Stimulated activated CD8-positive, alpha-beta memory T cell treated with anti-CD3 and anti-CD28 coated beads, Interleukin-4, amount 100 ng/mL, for 24 hours (primary cell): ENCODE results near the gene DUS1L.

Experiments used
- DNase-seq: peaks from one replicate; pipeline ENCODE4 v3.0.0-alpha.2; 2020; ENCODE audit warnings: low read depth

The DUS1L gene

GRCh38 chr17:82076018-82076784 lies 10.6 kb upstream of the DUS1L start:
- DNase-seq, result no peak

- DNase-seq, result no peak
Observed at GRCh38 chr17:82073446-82073845, 7.8 kb upstream of the DUS1L start.

- no peak for DNase-seq
Observed at GRCh38 chr17:82072827-82073226, 7.2 kb upstream of the DUS1L start.

GRCh38 chr17:82070611-82071010 lies 5.0 kb upstream of the DUS1L start:
- no peak for DNase-seq

- no peak for DNase-seq
Observed at GRCh38 chr17:82065193-82065637, 389 bp downstream of the DUS1L start.

GRCh38 chr17:82064433-82065192 lies 991 bp downstream of the DUS1L start:
- DNase-seq, result no peak

- DNase-seq, result no peak
Observed at GRCh38 chr17:82063424-82064415, 1.9 kb downstream of the DUS1L start.

GRCh38 chr17:82062984-82063368 lies 2.6 kb downstream of the DUS1L start:
- no peak for DNase-seq

GRCh38 chr17:82062076-82062983 lies 3.3 kb downstream of the DUS1L start:
- no peak for DNase-seq

- DNase-seq, result no peak
Observed at GRCh38 chr17:82061047-82061925, 4.3 kb downstream of the DUS1L start.

- DNase-seq, result no peak
Observed at GRCh38 chr17:82060614-82061013, 5.0 kb downstream of the DUS1L start.

- no peak for DNase-seq
Observed at GRCh38 chr17:82060001-82060380, 5.6 kb downstream of the DUS1L start.

- no peak for DNase-seq
Observed at GRCh38 chr17:82059272-82060000, 6.2 kb downstream of the DUS1L start.

- no peak for DNase-seq
Observed at GRCh38 chr17:82058855-82059249, 6.8 kb downstream of the DUS1L start.

- no peak for DNase-seq
Observed at GRCh38 chr17:82058230-82058854, 7.3 kb downstream of the DUS1L start.

GRCh38 chr17:82056729-82057621 lies 8.6 kb downstream of the DUS1L start:
- no peak for DNase-seq

- no peak for DNase-seq
Observed at GRCh38 chr17:82055965-82056728, 9.5 kb downstream of the DUS1L start.
